ENCODE data around the gene CXCR5. TPM values are rescaled to one million over a fixed set of nuclear protein-coding genes. Genes with fewer than 3 reads are reported as not detected.

CXCR5 gene
- total and polyA plus RNA-seq, 3 experiments from 2014 or later: 4.5 to 6.3 (median 5.8) TPM

- H3K9me3 Mint-ChIP-seq: peaks cover 0 to 2% (median 0%) of the 10 kb centered on the region in 5 donors
- DNase-seq: peak; percentile 49 to 83 (median 65)
- H3K4me3 ChIP-seq (ENCODE audit: low read length): peak overlapping the region; percentile 74
- peaks cover under 1 to 46% (median 10%) of the 10 kb centered on the region in 3 donors for H3K36me3 Mint-ChIP-seq
- peaks cover 10% of the 10 kb centered on the region for H3K36me3 ChIP-seq (ENCODE audit: insufficient read depth, low read length)
- no peaks in the 10 kb centered on the region for H3K27me3 Mint-ChIP-seq
- H3K27me3 ChIP-seq (ENCODE audit: insufficient read depth, low read length, poor library complexity, severe bottlenecking): no peaks in the 10 kb centered on the region
- peak overlapping the region; percentile 80 to 99 (median 86) for H3K4me3 Mint-ChIP-seq
- no peaks in the 10 kb centered on the region for H3K9me3 ChIP-seq (ENCODE audit: low read length)
- peaks cover 94% of the 10 kb centered on the region for H3K4me1 ChIP-seq (ENCODE audit: insufficient read depth, low read length)
- CTCF ChIA-PET: interaction anchor here (1.0 to 6.5 kb wide), 9 partner anchors 17 to 223 kb away, joined by 3 to 40 read pairs (median 4); partner anchors contain the start of genes DDX6 and UPK2
- H3K27ac ChIP-seq (ENCODE audit: low read depth, low read length): peak overlapping the region; percentile 86
- H3K27ac Mint-ChIP-seq: peak overlapping the region; percentile 91 to 100 (median 100)
- POLR2A ChIA-PET: interaction anchor here (0.6 to 10.7 kb wide), 4 partner anchors 15 to 122 kb away, joined by 3 to 203 read pairs (median 34); partner anchors contain the start of genes BCL9L and DDX6
- peaks cover 76 to 93% (median 80%) of the 10 kb centered on the region in 3 donors for H3K4me1 Mint-ChIP-seq
Measured at GRCh38 chr11:118911880-118912741, 28.4 kb downstream of the CXCR5 start.

- no peaks in the 10 kb centered on the region for H3K9me3 ChIP-seq (ENCODE audit: low read length)
- H3K27ac ChIP-seq (ENCODE audit: low read depth, low read length): peak overlapping the region; percentile 86
- CTCF ChIA-PET: interaction anchor here (0.8 to 6.5 kb wide), 12 partner anchors 17 to 224 kb away, joined by 3 to 40 read pairs (median 4); partner anchors contain the start of genes DDX6 and UPK2
- Mint-ChIP-seq H3K4me1 (peaks cover 79 to 93% (median 80%) of the 10 kb centered on the region in 3 donors), H3K4me3 (peak overlapping the region; percentile 80 to 99 (median 86)), H3K27ac (peak overlapping the region; percentile 91 to 100 (median 100)), H3K36me3 (peaks cover 6 to 45% (median 13%) of the 10 kb centered on the region in 3 donors), H3K9me3 (no peaks in the 10 kb centered on the region), H3K27me3 (peaks cover 0 to 3% of the 10 kb centered on the region in 2 donors)
- POLR2A ChIA-PET: interaction anchor here (0.5 to 10.7 kb wide), 7 partner anchors 14 to 123 kb away, joined by 3 to 203 read pairs (median 4); partner anchors contain the start of genes BCL9L and DDX6
- peak in 2 of 5 donors; percentile 44 to 72 for DNase-seq
- H3K36me3 ChIP-seq (ENCODE audit: insufficient read depth, low read length): peaks cover 7% of the 10 kb centered on the region
- H3K4me1 ChIP-seq (ENCODE audit: insufficient read depth, low read length): peaks cover 94% of the 10 kb centered on the region
- H3K27me3 ChIP-seq (ENCODE audit: insufficient read depth, low read length, poor library complexity, severe bottlenecking): no peaks in the 10 kb centered on the region
- H3K4me3 ChIP-seq (ENCODE audit: low read length): peak overlapping the region; percentile 74
Measured at GRCh38 chr11:118912742-118913410, 29.2 kb downstream of the CXCR5 start.

GRCh38 chr11:118913411-118914125, 29.9 kb downstream of the CXCR5 start:
- Mint-ChIP-seq H3K36me3 (peaks cover 6 to 42% (median 15%) of the 10 kb centered on the region in 3 donors), H3K4me3 (peak overlapping the region; percentile 80 to 100 (median 92)), H3K4me1 (peaks cover 80 to 93% (median 80%) of the 10 kb centered on the region in 3 donors), H3K27me3 (peaks cover 0 to 3% of the 10 kb centered on the region in 2 donors), H3K27ac (peak overlapping the region; percentile 98 to 100 (median 100)), H3K9me3 (no peaks in the 10 kb centered on the region)
- Histone ChIP-seq H3K4me1 (ENCODE audit: insufficient read depth, low read length) (peaks cover 93% of the 10 kb centered on the region), H3K4me3 (ENCODE audit: low read length) (peak overlapping the region; percentile 78), H3K9me3 (ENCODE audit: low read length) (no peaks in the 10 kb centered on the region), H3K27ac (ENCODE audit: low read depth, low read length) (peak overlapping the region; percentile 86), H3K27me3 (ENCODE audit: insufficient read depth, low read length, poor library complexity, severe bottlenecking) (no peaks in the 10 kb centered on the region), H3K36me3 (ENCODE audit: insufficient read depth, low read length) (peaks cover 7% of the 10 kb centered on the region)
- CTCF ChIA-PET: interaction anchor here (0.7 to 6.5 kb wide), 8 partner anchors 14 to 225 kb away, joined by 3 to 40 read pairs (median 3); partner anchors contain the start of gene DDX6
- POLR2A ChIA-PET: interaction anchor here (0.5 to 10.7 kb wide), 8 partner anchors 14 to 124 kb away, joined by 3 to 203 read pairs (median 5); partner anchors contain the start of genes BCL9L and DDX6
- peak; percentile 46 to 80 (median 71) for DNase-seq

- peak; percentile 78 to 93 (median 90) for DNase-seq
- Histone ChIP-seq H3K4me1 (ENCODE audit: insufficient read depth, low read length) (peaks cover 92% of the 10 kb centered on the region), H3K27ac (ENCODE audit: low read depth, low read length) (peak overlapping the region; percentile 85), H3K36me3 (ENCODE audit: insufficient read depth, low read length) (peaks cover 7% of the 10 kb centered on the region), H3K27me3 (ENCODE audit: insufficient read depth, low read length, poor library complexity, severe bottlenecking) (no peaks in the 10 kb centered on the region), H3K4me3 (ENCODE audit: low read length) (peak overlapping the region; percentile 78), H3K9me3 (ENCODE audit: low read length) (no peaks in the 10 kb centered on the region)
- peaks cover 0 to 3% of the 10 kb centered on the region in 2 donors for H3K27me3 Mint-ChIP-seq
- H3K4me1 Mint-ChIP-seq: peaks cover 82 to 95% (median 83%) of the 10 kb centered on the region in 3 donors
- CTCF ChIA-PET: interaction anchor here (0.7 to 6.5 kb wide), 7 partner anchors 15 to 225 kb away, joined by 3 to 40 read pairs (median 3); partner anchors contain the start of gene DDX6
- H3K36me3 Mint-ChIP-seq: peaks cover 6 to 40% (median 12%) of the 10 kb centered on the region in 3 donors
- peak overlapping the region; percentile 98 to 100 (median 100) for H3K27ac Mint-ChIP-seq
- H3K9me3 Mint-ChIP-seq: no peaks in the 10 kb centered on the region
- POLR2A ChIA-PET: interaction anchor here (0.6 to 10.7 kb wide), 7 partner anchors 13 to 124 kb away, joined by 4 to 203 read pairs (median 4); partner anchors contain the start of genes BCL9L and DDX6
- H3K4me3 Mint-ChIP-seq: peak overlapping the region; percentile 80 to 100 (median 92)
Measured at GRCh38 chr11:118914178-118914918, 30.7 kb downstream of the CXCR5 start.

- Mint-ChIP-seq H3K9me3 (no peaks in the 10 kb centered on the region), H3K27ac (peak overlapping the region; percentile 98 to 100 (median 100)), H3K36me3 (peaks cover 9 to 40% (median 13%) of the 10 kb centered on the region in 3 donors)
Measured at GRCh38 chr11:118914987-118915386, 31.3 kb downstream of the CXCR5 start.

GRCh38 chr11:118915396-118915795, 31.7 kb downstream of the CXCR5 start:
- H3K27me3 ChIP-seq (ENCODE audit: insufficient read depth, low read length, poor library complexity, severe bottlenecking): no peaks in the 10 kb centered on the region
- Mint-ChIP-seq H3K9me3 (no peaks in the 10 kb centered on the region), H3K4me3 (peak overlapping the region; percentile 83 to 100 (median 92)), H3K27ac (peak overlapping the region; percentile 98 to 100 (median 100)), H3K27me3 (peaks cover 0 to 6% of the 10 kb centered on the region in 2 donors), H3K4me1 (peaks cover 89 to 99% (median 94%) of the 10 kb centered on the region in 3 donors), H3K36me3 (peaks cover 9 to 43% (median 13%) of the 10 kb centered on the region in 3 donors)
- H3K9me3 ChIP-seq (ENCODE audit: low read length): no peaks in the 10 kb centered on the region
- peaks cover 8% of the 10 kb centered on the region for H3K36me3 ChIP-seq (ENCODE audit: insufficient read depth, low read length)
- peak overlapping the region; percentile 85 for H3K27ac ChIP-seq (ENCODE audit: low read depth, low read length)
- DNase-seq: no peak
- peak overlapping the region; percentile 24 for H3K4me3 ChIP-seq (ENCODE audit: low read length)
- H3K4me1 ChIP-seq (ENCODE audit: insufficient read depth, low read length): peaks cover 93% of the 10 kb centered on the region
- ChIA-PET CTCF (interaction anchor here (0.8 to 6.5 kb wide), 3 partner anchors 42 to 226 kb away, joined by 3 to 40 read pairs (median 17); partner anchors contain the start of gene DDX6), POLR2A (interaction anchor here (5.7 to 10.7 kb wide), 2 partner anchors 12 to 125 kb away, joined by 63 to 203 read pairs; partner anchors contain the start of genes BCL9L and DDX6)

More at GRCh38 chr11:118914987-118915386, 31.3 kb downstream of the CXCR5 start:
- peak in 2 of 5 donors; percentile 32 to 42 for DNase-seq
- CTCF ChIA-PET: interaction anchor here (0.8 to 6.5 kb wide), 4 partner anchors 16 to 226 kb away, joined by 3 to 40 read pairs (median 10); partner anchors contain the start of gene DDX6
- Mint-ChIP-seq H3K27me3 (peaks cover 0 to 6% of the 10 kb centered on the region in 2 donors), H3K4me1 (peaks cover 85 to 95% (median 90%) of the 10 kb centered on the region in 3 donors), H3K4me3 (peak overlapping the region; percentile 80 to 100 (median 92))
- Histone ChIP-seq H3K36me3 (ENCODE audit: insufficient read depth, low read length) (peaks cover 7% of the 10 kb centered on the region), H3K4me3 (ENCODE audit: low read length) (peak overlapping the region; percentile 78), H3K4me1 (ENCODE audit: insufficient read depth, low read length) (peaks cover 92% of the 10 kb centered on the region), H3K9me3 (ENCODE audit: low read length) (no peaks in the 10 kb centered on the region), H3K27me3 (ENCODE audit: insufficient read depth, low read length, poor library complexity, severe bottlenecking) (no peaks in the 10 kb centered on the region), H3K27ac (ENCODE audit: low read depth, low read length) (peak overlapping the region; percentile 85)
- POLR2A ChIA-PET: interaction anchor here (0.6 to 10.7 kb wide), 4 partner anchors 12 to 125 kb away, joined by 4 to 203 read pairs (median 35); partner anchors contain the start of genes BCL9L and DDX6

All from CD8-positive, alpha-beta memory T cell (primary cell).